ENCODE measurements around the gene ADAMTSL4. TPM values are rescaled to one million over a fixed set of nuclear protein-coding genes. Genes with fewer than 3 reads are reported as not detected.

ADAMTSL4 gene
- total RNA-seq, 4 donors from 2014 or later: 5.6 to 30.0 (median 10.7) TPM

GRCh38 chr1:150511551-150511950 lies 37.7 kb upstream of the ADAMTSL4 start:
- no peaks in the 10 kb centered on the region for H3K9me3 ChIP-seq
- no peak for DNase-seq
- intact Hi-C loops (cut with DNase I; ENCODE audit: low total_unique reads): loop anchor here (10.0 kb wide), 1 partner anchor 147 kb away; the partner anchor contains the start of gene RPRD2
- peaks cover 0 to 12% of the 10 kb centered on the region in 2 donors for H3K36me3 ChIP-seq
- no peak for ATAC-seq
- H3K27ac ChIP-seq: no peak overlapping the region
- TF ChIP-seq POLR2A (IDR thresholded peaks at IDR 0.05): no peak
- TF ChIP-seq CTCF (IDR thresholded peaks at IDR 0.05 in 4 of 5, conservative IDR thresholded peaks at IDR 0.05 in 1 of 5): no peak
- H3K4me1 ChIP-seq: peaks cover 6 to 18% of the 10 kb centered on the region in 2 donors
- in situ Hi-C loops (cut with MboI; ENCODE audit: low sequenced_read_pairs in 4 of 4): no loop called here
- H3K4me3 ChIP-seq: no peak overlapping the region
- no peaks in the 10 kb centered on the region for H3K27me3 ChIP-seq

- Histone ChIP-seq H3K36me3 (peaks cover 0 to 12% of the 10 kb centered on the region in 2 donors), H3K9me3 (no peaks in the 10 kb centered on the region), H3K27ac (no peak overlapping the region), H3K4me3 (no peak overlapping the region), H3K4me1 (peaks cover 6 to 18% of the 10 kb centered on the region in 2 donors), H3K27me3 (no peaks in the 10 kb centered on the region)
- in situ Hi-C loops (cut with MboI; ENCODE audit: low sequenced_read_pairs in 4 of 4): no loop called here
- DNase-seq (no peak), ATAC-seq (no peak)
- intact Hi-C loops (cut with DNase I; ENCODE audit: low total_unique reads): loop anchor here (10.0 kb wide), 1 partner anchor 147 kb away; the partner anchor contains the start of gene RPRD2
- no peak for TF ChIP-seq POLR2A (IDR thresholded peaks at IDR 0.05)
- TF ChIP-seq CTCF (IDR thresholded peaks at IDR 0.05 in 4 of 5, conservative IDR thresholded peaks at IDR 0.05 in 1 of 5): no peak
These were observed 37.1 kb upstream of the ADAMTSL4 start for GRCh38 chr1:150511985-150512660.

GRCh38 chr1:150512846-150513245 lies 36.4 kb upstream of the ADAMTSL4 start:
- Histone ChIP-seq H3K4me3 (no peak overlapping the region), H3K36me3 (peaks cover 0 to 12% of the 10 kb centered on the region in 2 donors), H3K27ac (no peak overlapping the region), H3K4me1 (peaks cover 6 to 18% of the 10 kb centered on the region in 2 donors), H3K9me3 (no peaks in the 10 kb centered on the region), H3K27me3 (no peaks in the 10 kb centered on the region)
- TF ChIP-seq CTCF (IDR thresholded peaks at IDR 0.05 in 4 of 5, conservative IDR thresholded peaks at IDR 0.05 in 1 of 5): no peak
- no peak for TF ChIP-seq POLR2A (IDR thresholded peaks at IDR 0.05)
- DNase-seq (no peak), ATAC-seq (no peak)
- intact Hi-C loops (cut with DNase I; ENCODE audit: low total_unique reads): loop anchor here (10.0 kb wide), 1 partner anchor 148 kb away; the partner anchor contains the start of gene RPRD2
- in situ Hi-C loops (cut with MboI; ENCODE audit: low sequenced_read_pairs in 4 of 4): no loop called here

GRCh38 chr1:150513351-150513791 lies 35.8 kb upstream of the ADAMTSL4 start:
- intact Hi-C loops (cut with DNase I; ENCODE audit: low total_unique reads): loop anchor here (10.0 kb wide), 1 partner anchor 149 kb away; the partner anchor contains the start of gene RPRD2
- Histone ChIP-seq H3K9me3 (no peaks in the 10 kb centered on the region), H3K4me1 (peaks cover 6 to 14% of the 10 kb centered on the region in 2 donors), H3K27ac (no peak overlapping the region), H3K4me3 (no peak overlapping the region), H3K27me3 (no peaks in the 10 kb centered on the region), H3K36me3 (peaks cover 0 to 12% of the 10 kb centered on the region in 2 donors)
- TF ChIP-seq POLR2A (IDR thresholded peaks at IDR 0.05) (no peak), CTCF (IDR thresholded peaks at IDR 0.05 in 4 of 5, conservative IDR thresholded peaks at IDR 0.05 in 1 of 5) (no peak)
- in situ Hi-C loops (cut with MboI; ENCODE audit: low sequenced_read_pairs in 4 of 4): no loop called here
- ATAC-seq (no peak), DNase-seq (no peak)

All from gastrocnemius medialis (tissue), 4 donors.